GM21526 (cell line): ENCODE results near the gene PCDHGA2.
"Not testable (repeated sequence)": the region's sequence is repeated elsewhere in the genome, so short reads cannot be mapped to it uniquely, and the experiment has no call there.

Experiments
- ATAC-seq: cut with Tn5 transposase; IDR thresholded peaks from one replicate; pipeline ENCODE4 v1.9.1; 2021; ENCODE audit warnings: moderate library complexity; ENCODE audit not compliant: unreplicated experiment, low FRiP score

PCDHGA2 gene

DNA sequence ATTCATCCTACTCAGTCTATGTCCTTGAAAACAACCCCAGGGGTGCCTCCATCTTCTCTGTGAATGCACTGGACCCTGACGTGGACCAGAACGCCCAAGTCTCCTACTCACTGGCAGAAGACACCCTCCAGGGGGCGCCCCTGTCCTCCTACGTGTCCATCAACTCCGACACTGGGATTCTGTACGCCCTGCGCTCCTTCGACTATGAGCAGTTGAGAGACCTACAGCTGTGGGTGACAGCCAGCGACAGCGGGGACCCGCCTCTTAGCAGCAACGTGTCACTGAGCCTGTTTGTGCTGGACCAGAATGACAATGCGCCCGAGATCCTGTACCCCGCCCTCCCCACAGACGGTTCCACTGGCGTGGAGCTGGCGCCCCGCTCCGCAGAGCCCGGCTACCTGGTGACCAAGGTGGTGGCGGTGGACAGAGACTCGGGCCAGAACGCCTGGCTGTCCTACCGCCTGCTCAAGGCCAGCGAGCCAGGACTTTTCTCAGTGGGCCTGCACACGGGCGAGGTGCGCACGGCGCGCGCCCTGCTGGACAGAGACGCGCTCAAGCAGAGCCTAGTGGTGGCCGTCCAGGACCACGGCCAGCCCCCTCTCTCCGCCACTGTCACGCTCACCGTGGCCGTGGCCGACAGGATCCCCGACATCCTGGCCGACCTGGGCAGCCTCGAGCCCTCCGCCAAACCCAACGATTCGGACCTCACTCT is 37.0 kb downstream of the PCDHGA2 start:
- not testable (repeated sequence) for ATAC-seq

DNA sequence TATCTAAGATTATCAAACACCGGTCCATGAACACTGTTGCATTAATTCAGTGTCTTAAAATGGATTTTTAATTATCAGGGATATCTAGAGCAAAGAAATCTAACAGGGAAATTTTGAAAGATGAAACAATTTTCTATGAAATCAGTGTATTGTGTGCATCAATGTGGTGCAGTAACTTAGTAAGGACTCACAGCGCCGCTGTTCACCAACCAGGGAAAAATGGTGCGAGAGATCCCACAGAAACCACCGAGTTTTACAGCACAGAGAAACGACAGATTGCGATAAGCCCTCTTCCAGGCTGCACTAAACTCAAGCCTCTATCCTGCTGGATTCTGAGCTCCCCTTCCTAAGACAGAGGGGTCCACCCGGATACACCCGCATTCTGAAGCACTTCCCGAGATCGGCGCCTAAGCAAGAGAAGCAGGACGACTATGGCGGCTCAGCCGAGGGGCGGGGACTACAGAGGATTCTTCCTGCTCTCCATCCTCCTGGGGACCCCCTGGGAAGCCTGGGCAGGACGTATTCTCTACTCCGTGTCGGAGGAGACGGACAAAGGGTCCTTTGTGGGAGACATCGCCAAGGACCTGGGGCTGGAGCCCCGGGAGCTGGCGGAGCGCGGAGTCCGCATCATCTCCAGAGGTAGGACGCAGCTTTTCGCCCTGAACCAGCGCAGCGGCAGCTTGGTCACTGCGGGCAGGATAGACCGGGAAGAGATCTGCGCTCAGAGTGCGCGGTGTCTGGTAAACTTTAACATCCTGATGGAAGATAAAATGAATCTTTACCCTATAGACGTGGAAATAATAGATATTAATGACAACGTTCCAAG is 44.1 kb downstream of the PCDHGA2 start, which contains the start of gene PCDHGA7:
Gene PCDHGA7, plus strand, starts transcription at position 274 of the 826 bp plus-strand sequence. Its CDS starts 158 bp downstream, at position 432.
- no peak for ATAC-seq

DNA sequence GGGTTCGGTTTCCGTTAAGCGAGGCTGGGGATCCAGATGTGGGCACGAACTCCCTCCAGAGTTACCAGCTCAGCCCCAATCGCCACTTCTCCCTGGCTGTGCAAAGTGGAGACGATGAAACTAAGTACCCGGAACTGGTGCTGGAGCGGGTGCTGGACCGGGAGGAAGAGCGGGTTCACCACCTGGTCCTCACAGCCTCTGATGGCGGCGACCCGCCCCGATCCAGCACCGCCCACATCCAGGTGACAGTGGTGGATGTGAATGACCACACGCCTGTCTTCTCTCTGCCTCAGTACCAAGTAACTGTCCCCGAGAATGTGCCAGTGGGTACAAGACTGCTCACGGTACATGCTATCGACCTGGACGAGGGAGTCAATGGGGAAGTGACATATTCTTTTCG is 44.8 kb downstream of the PCDHGA2 start:
- no peak for ATAC-seq

DNA sequence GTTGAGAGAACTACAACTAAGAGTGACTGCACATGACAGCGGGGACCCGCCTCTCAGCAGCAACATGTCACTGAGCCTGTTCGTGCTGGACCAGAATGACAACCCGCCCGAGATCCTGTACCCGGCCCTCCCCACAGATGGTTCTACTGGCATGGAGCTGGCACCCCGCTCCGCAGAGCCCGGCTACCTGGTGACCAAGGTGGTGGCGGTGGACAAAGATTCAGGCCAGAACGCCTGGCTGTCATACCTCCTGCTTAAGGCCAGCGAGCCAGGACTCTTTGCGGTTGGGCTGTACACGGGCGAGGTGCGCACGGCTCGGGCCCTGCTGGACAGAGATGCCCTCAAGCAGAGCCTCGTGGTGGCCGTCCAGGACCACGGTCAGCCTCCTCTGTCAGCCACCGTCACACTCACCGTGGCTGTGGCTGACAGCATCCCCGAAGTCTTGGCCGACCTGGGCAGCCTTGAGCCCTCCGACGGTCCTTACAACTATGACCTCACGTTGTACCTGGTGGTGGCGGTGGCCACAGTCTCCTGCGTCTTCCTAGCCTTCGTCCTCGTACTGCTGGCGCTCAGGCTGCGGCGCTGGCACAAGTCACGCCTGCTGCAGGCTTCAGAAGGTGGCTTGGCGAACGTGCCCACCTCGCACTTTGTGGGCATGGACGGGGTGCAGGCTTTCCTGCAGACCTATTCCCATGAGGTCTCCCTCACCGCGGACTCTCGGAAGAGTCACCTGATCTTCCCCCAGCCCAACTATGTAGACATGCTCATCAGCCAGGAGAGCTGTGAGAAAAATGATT is 46.1 kb downstream of the PCDHGA2 start:
- no peak for ATAC-seq

DNA sequence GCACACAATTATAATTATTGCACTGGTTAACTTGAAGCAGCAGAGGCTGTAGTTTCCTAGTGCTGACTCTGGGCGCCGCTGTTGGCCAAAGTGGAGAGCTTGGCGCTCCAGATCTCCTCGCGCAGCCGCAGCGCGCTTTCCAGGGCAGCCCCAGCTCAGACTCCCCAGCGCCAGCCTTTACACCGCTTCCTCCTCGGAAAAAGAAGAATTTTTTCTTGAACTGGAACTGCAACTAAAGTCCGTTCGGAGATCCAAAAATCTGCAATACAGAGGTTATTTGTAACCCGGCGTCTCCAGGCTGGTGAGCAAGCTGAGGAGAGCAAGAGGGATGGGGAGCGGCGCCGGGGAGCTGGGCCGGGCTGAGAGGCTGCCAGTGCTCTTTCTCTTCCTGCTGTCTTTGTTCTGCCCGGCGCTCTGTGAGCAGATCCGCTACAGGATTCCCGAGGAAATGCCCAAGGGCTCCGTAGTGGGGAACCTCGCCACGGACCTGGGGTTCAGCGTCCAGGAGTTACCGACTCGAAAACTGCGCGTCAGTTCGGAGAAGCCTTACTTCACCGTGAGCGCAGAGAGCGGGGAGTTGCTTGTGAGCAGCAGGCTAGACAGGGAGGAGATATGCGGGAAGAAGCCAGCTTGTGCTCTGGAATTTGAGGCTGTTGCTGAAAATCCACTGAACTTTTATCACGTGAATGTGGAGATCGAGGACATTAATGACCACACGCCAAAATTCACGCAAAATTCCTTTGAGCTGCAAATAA is 49.2 kb downstream of the PCDHGA2 start, which contains the start of gene PCDHGB4:
Gene PCDHGB4, plus strand, starts transcription at position 142 of the 755 bp plus-strand sequence. Its CDS starts 187 bp downstream, at position 329.
- peak; percentile 97 for ATAC-seq

GRCh38 chr5:141388661-141389060 is 50.1 kb downstream of the PCDHGA2 start:
- ATAC-seq: no peak

- no peak for ATAC-seq
Measured at GRCh38 chr5:141389153-141390042, 50.8 kb downstream of the PCDHGA2 start.

DNA sequence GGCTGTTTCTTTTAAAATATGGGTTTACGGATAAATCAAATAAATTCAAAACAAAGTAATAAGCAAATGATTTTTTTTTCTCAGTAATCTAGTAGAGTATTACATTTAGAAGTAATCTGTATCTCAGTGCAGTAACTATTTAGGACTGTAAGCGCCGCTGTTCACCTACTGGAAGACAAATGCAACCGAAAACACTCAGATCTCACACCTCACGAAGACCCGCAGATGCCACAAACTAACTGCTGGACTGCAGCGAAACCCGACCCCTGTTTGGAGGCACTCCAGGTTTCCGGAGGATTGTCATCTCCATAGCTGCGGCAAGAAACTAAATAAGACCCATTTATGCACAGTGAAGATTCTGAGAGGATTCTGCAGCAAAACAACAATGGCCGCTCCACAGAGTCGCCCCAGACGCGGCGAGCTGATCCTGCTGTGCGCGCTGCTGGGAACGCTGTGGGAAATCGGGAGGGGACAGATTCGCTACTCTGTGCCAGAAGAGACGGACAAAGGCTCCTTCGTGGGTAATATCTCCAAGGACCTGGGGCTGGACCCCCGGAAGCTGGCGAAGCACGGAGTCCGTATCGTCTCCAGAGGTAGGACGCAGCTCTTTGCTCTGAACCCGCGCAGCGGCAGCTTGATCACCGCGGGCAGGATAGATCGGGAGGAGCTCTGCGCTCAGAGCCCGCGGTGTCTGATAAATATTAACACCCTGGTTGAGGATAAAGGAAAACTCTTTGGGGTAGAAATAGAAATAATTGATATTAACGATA is 54.1 kb downstream of the PCDHGA2 start, which contains the start of gene PCDHGA8:
Gene PCDHGA8, plus strand, starts transcription at position 205 of the 770 bp plus-strand sequence. Its CDS starts 181 bp downstream, at position 386.
- ATAC-seq: no peak
